Measurements from ENCODE around the gene CAMKK2. TPM values are rescaled to one million over a fixed set of nuclear protein-coding genes. Genes with fewer than 3 reads are reported as not detected.

The CAMKK2 gene
- total RNA-seq, 2 donors from 2014 or later, result 15.0 to 27.7 TPM

Other genes starting within 250 kb of the CAMKK2 start
- 1 to 10 TPM; 1.2 to 7.3 TPM for gene P2RX7, start 163.8 kb downstream of the CAMKK2 start, total RNA-seq
- 10 to 100 TPM; 15.5 to 17.9 TPM for gene P2RX4, start 86.6 kb downstream of the CAMKK2 start, total RNA-seq
- gene ANAPC5, start 55.7 kb upstream of the CAMKK2 start, total RNA-seq, result 100 to 1,000 TPM in 1 of 2 donors, 10 to 100 TPM in 1; 95.5 to 125 TPM
- gene RNF34, start 103.4 kb upstream of the CAMKK2 start, total RNA-seq, result 10 to 100 TPM; 55.1 to 83.0 TPM